ENCODE data around the gene TPCN2. TPM values are rescaled to one million over a fixed set of nuclear protein-coding genes. Genes with fewer than 3 reads are reported as not detected.

The TPCN2 gene
- total and polyA plus RNA-seq, 2 of the 8 experiments (the other 6 are each of a cell fraction or from before 2014, with no cell fraction given): 9.7 to 18.6 TPM

DNA sequence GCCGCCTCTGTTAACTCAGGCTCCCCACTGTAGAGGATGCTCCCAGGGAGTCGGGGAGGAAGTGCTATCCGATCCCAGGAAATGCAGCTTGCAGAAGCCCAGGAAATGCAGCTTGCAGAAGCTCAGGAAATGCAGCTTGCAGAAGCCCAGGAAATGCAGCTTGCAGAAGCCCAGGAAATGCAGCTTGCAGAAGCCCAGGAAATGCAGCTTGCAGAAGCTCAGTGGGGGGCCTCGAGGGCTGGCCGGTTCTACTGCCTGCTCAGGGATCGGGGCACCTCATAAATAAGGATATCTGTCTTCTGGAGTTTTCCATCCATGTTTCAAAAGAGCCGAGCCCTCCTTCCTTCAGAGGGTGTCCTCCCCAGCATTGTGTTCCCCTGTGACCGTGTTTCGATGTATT lies 81.9 kb downstream of the TPCN2 start:
- no peak overlapping the region for H3K56ac ChIP-seq (replicated peaks; ENCODE audit: insufficient read length, low read depth, low read length)
- H3K4ac ChIP-seq (replicated peaks; ENCODE audit: insufficient read length, low read depth, low read length): no peak overlapping the region
- DNase-seq (ENCODE audit: low read depth in 1 of 2, low spot score in 2 of 2): no peak
- peaks cover 0 to 6% (median 2%) of the 10 kb centered on the region in 4 experiments; a peak in 4 of 7 replicates for H3K4me1 ChIP-seq (replicated peaks in 1 of 4; ENCODE audit: control insufficient read depth in 3 of 4, insufficient read depth in 4 of 4, low read length in 3 of 4)
- H3K4me2 ChIP-seq (ENCODE audit: insufficient read depth in 1 of 2, low read depth in 2 of 2, low read length in 2 of 2): no peak overlapping the region
- H4K8ac ChIP-seq (ENCODE audit: extremely low read depth, insufficient read depth, low read length): no peak overlapping the region
- H3K9me3 ChIP-seq (ENCODE audit: insufficient read depth in 2 of 2, low read depth in 1 of 2, low read length in 1 of 2): peaks cover 11 to 16% of the 10 kb centered on the region in 2 experiments
- H3K36me3 ChIP-seq (ENCODE audit: control insufficient read depth in 2 of 4, insufficient read depth in 4 of 4, low read length in 3 of 4): no peaks in the 10 kb centered on the region
- H3K23me2 ChIP-seq (ENCODE audit: low read depth, low read length): no peaks in the 10 kb centered on the region
- ChIA-PET CTCF (ENCODE audit: partially characterized antibody) (interaction anchor here (0.8 to 3.3 kb wide), 30 partner anchors 9 to 528 kb away, joined by 3 to 26 read pairs (median 6); partner anchors contain the start of genes MYEOV and SMIM38), POLR2A (ENCODE audit: partially characterized antibody) (interaction anchor here (1.3 to 3.0 kb wide), 3 partner anchors 9 to 507 kb away, joined by 3 to 13 read pairs (median 5); no protein-coding TSS in a partner anchor)
- peak overlapping the region; percentile 66 for H4K91ac ChIP-seq (replicated peaks; ENCODE audit: insufficient read length, low read length)
- no peaks in the 10 kb centered on the region for H3K79me2 ChIP-seq (ENCODE audit: control insufficient read depth in 1 of 2, insufficient read depth in 2 of 2, low read length in 2 of 2)
- H2BK5ac ChIP-seq (ENCODE audit: low read depth, low read length): no peak overlapping the region
- no peak overlapping the region for H2BK120ac ChIP-seq (replicated peaks; ENCODE audit: low read depth, low read length)
- H4K5ac ChIP-seq (ENCODE audit: insufficient read length, low read depth, low read length): no peak overlapping the region
- H3K27ac ChIP-seq (ENCODE audit: low read depth, low read length): no peak overlapping the region
- no peaks in the 10 kb centered on the region for H4K20me1 ChIP-seq (replicated peaks in 1 of 2; ENCODE audit: control insufficient read depth in 1 of 2, insufficient read depth in 2 of 2, low read length in 2 of 2)
- no peak overlapping the region for H3K14ac ChIP-seq (ENCODE audit: insufficient read length)
- no peak overlapping the region for H3K23ac ChIP-seq (ENCODE audit: insufficient read length)
- no peak overlapping the region for H2AFZ ChIP-seq (ENCODE audit: low read length)
- H2BK20ac ChIP-seq (ENCODE audit: low read length): no peak overlapping the region; the same call in 1 of the 2 replicates
- H3K4me3 ChIP-seq (ENCODE audit: extremely low read depth in 1 of 4, insufficient read depth in 2 of 4, low read depth in 3 of 4, low read length in 4 of 4): no peak overlapping the region
- no peaks in the 10 kb centered on the region for H3K79me1 ChIP-seq (ENCODE audit: low read depth, low read length)
- H2BK15ac ChIP-seq (ENCODE audit: low read length): no peak overlapping the region
- no peak overlapping the region for H2AK5ac ChIP-seq (ENCODE audit: low read depth, low read length)
- peak overlapping the region; percentile 89; the same call in 1 of the 2 replicates for H2BK12ac ChIP-seq (ENCODE audit: low read depth, low read length)
- FAIRE-seq: no peak
- H3K9ac ChIP-seq (replicated peaks in 1 of 4; ENCODE audit: extremely low read depth in 1 of 4, low read depth in 3 of 4, low read length in 3 of 4): no peak overlapping the region
- H3K18ac ChIP-seq (ENCODE audit: extremely low read depth, low read length): no peak overlapping the region
- H3K27me3 ChIP-seq (replicated peaks in 1 of 4; ENCODE audit: control insufficient read depth in 3 of 4, extremely low read depth in 1 of 4, insufficient read depth in 3 of 4, low read length in 3 of 4): no peaks in the 10 kb centered on the region; a peak in 1 of 7 replicates
- 84% methylated on average over 8 of the region's 9 CpGs; no CpG with 5 or more reads in 1 of the 2 experiments for WGBS, 2 experiments (ENCODE audit: extremely low coverage in 1 of 2, insufficient coverage in 1 of 2, insufficient read length in 1 of 2, insufficient replicate concordance in 2 of 2, low coverage in 1 of 2, low lambda C conversion rate in 2 of 2, missing lambda C conversion rate in 1 of 2)
- TF ChIP-seq CBX8 (IDR thresholded peaks at IDR 0.05; ENCODE audit: borderline replicate concordance, low read depth, low read length): no peak
- TF ChIP-seq BRCA1 (IDR thresholded peaks at IDR 0.05; ENCODE audit: low read depth, low read length): no peak
- no peak for TF ChIP-seq EP300 (IDR thresholded peaks at IDR 0.05; ENCODE audit: borderline replicate concordance in 1 of 2, low read depth in 2 of 2, low read length in 2 of 2)
- no peak for TF ChIP-seq SIX5 (IDR thresholded peaks at IDR 0.05; ENCODE audit: low read depth, low read length)
- TF ChIP-seq E2F6 (IDR thresholded peaks at IDR 0.05): no peak
- no peak for TF ChIP-seq HDAC6 (IDR thresholded peaks at IDR 0.05; ENCODE audit: low read depth, low read length)
- no peak for TF ChIP-seq ZNF274 (IDR thresholded peaks at IDR 0.05; ENCODE audit: borderline replicate concordance, extremely low read depth, low read length)
- no peak for TF ChIP-seq RXRA (IDR thresholded peaks at IDR 0.05; ENCODE audit: insufficient read depth, low read depth, low read length)
- no peak for TF ChIP-seq KDM4A (IDR thresholded peaks at IDR 0.05; ENCODE audit: low read depth, low read length, severe bottlenecking)
- no peak for TF ChIP-seq SP1 (IDR thresholded peaks at IDR 0.05; ENCODE audit: low read depth, low read length)
- TF ChIP-seq FOSL1 (IDR thresholded peaks at IDR 0.05; ENCODE audit: insufficient read depth, low read depth, low read length): no peak
- no peak for TF ChIP-seq SP4 (IDR thresholded peaks at IDR 0.05; ENCODE audit: low read length)
- no peak for TF ChIP-seq RBBP5 (IDR thresholded peaks at IDR 0.05; ENCODE audit: borderline replicate concordance, low read depth, low read length)
- no peak for TF ChIP-seq MAFK (IDR thresholded peaks at IDR 0.05; ENCODE audit: low read depth, low read length)
